RWPE1 (cell line): ENCODE results near the gene LCAT.

ENCODE experiments used
- CTCF ChIA-PET: fragments of 350-600 bp; sonication (Branson Sonifier 250); formaldehyde crosslinking; extraction: SDS; loops from one replicate; lab custom pipeline; 2021; lab: Yijun Ruan, JAX
- POLR2A ChIA-PET: fragments of 400-600 bp; formaldehyde crosslinking; extraction: SDS; loops from one replicate; lab custom pipeline; 2020; ENCODE audit warnings: antibody characterized with exemption; ENCODE audit not compliant: low non-redundant PET; lab: Yijun Ruan, JAX
- DNase-seq: peaks from one replicate; pipeline ENCODE4 v3.0.0; 2012; ENCODE audit warnings: low spot score
- H3K27ac ChIP-seq: fragments of 450-650 bp; 2 replicates; pipeline ENCODE4 v1.5.1; 2017
- TF ChIP-seq, protein P1 (sequence below): fragments of 450-650 bp; conservative IDR thresholded peaks from 2 replicates; pipeline ENCODE4 v1.5.1; 2017; ENCODE audit warnings: low read depth, mild to moderate bottlenecking

LCAT gene

DNA sequence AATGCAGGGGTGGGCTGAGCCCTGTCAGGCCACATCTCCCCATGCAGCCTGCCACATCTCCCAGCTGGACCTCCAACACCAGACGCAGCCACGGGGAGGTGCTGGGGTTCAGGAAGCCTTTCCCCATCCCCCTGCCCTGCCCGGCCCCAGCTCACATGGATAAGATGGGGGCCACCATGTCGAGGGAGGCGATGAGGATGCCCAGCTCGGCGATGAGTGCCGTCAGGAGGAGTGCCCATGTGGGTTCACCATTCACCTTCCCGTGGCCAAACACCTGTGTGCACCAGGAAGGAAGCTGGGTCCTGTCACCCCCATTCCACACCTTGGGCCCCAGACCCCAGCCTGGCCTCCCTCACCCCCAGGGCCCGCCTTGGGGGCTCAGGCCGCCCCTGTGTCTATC, 5.7 kb upstream of the LCAT start:
- TF ChIP-seq, protein P1, sequence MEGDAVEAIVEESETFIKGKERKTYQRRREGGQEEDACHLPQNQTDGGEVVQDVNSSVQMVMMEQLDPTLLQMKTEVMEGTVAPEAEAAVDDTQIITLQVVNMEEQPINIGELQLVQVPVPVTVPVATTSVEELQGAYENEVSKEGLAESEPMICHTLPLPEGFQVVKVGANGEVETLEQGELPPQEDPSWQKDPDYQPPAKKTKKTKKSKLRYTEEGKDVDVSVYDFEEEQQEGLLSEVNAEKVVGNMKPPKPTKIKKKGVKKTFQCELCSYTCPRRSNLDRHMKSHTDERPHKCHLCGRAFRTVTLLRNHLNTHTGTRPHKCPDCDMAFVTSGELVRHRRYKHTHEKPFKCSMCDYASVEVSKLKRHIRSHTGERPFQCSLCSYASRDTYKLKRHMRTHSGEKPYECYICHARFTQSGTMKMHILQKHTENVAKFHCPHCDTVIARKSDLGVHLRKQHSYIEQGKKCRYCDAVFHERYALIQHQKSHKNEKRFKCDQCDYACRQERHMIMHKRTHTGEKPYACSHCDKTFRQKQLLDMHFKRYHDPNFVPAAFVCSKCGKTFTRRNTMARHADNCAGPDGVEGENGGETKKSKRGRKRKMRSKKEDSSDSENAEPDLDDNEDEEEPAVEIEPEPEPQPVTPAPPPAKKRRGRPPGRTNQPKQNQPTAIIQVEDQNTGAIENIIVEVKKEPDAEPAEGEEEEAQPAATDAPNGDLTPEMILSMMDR, result no peak

GRCh38 chr16:67948015-67948414, 4.1 kb upstream of the LCAT start:
- POLR2A ChIA-PET, result no interaction called here
- CTCF ChIA-PET, result interaction anchor here (0.6 kb wide), 1 partner anchor 180 kb away, joined by 4 read pairs; no protein-coding TSS in a partner anchor
- H3K27ac ChIP-seq, result peak overlapping the region; percentile 27
- TF ChIP-seq, protein P1, result no peak
- DNase-seq, result no peak

More for the DNA sequence above, 5.7 kb upstream of the LCAT start:
- DNase-seq, result no peak
- CTCF ChIA-PET, result interaction anchor here (1.1 to 1.2 kb wide), 2 partner anchors 91 to 133 kb away, joined by 3 to 4 read pairs; no protein-coding TSS in a partner anchor
- POLR2A ChIA-PET, result no interaction called here
- H3K27ac ChIP-seq, result peak overlapping the region; percentile 27; the same call in 1 of the 2 replicates

- TF ChIP-seq, protein P1, result no peak
- CTCF ChIA-PET, result interaction anchor here (0.5 to 0.6 kb wide), 2 partner anchors 42 to 406 kb away, joined by 3 read pairs; no protein-coding TSS in a partner anchor
- no peak for DNase-seq
- POLR2A ChIA-PET, result no interaction called here
- H3K27ac ChIP-seq, result peak overlapping the region; percentile 11
These were observed 3.1 kb upstream of the LCAT start for GRCh38 chr16:67946966-67947558.

GRCh38 chr16:67946128-67946569, 2.2 kb upstream of the LCAT start:
- peak overlapping the region; percentile 64 for H3K27ac ChIP-seq
- ChIA-PET POLR2A (no interaction called here), CTCF (no interaction called here)
- TF ChIP-seq, protein P1, result no peak
- no peak for DNase-seq

GRCh38 chr16:67945392-67945933, 1.5 kb upstream of the LCAT start:
- DNase-seq, result no peak
- H3K27ac ChIP-seq, result peak overlapping the region; percentile 64
- CTCF ChIA-PET, result no interaction called here
- POLR2A ChIA-PET, result no interaction called here
- TF ChIP-seq, protein P1, result no peak

- TF ChIP-seq, protein P1, result no peak
- CTCF ChIA-PET, result no interaction called here
- POLR2A ChIA-PET, result no interaction called here
- H3K27ac ChIP-seq, result peak overlapping the region; percentile 64
- no peak for DNase-seq
These were observed 921 bp upstream of the LCAT start for GRCh38 chr16:67944690-67945391.
